GM19023 (cell line): Measurements from ENCODE around the gene PTGR3.

Source experiments
- ATAC-seq: cut with Tn5 transposase; IDR thresholded peaks from one replicate; pipeline ENCODE4 v1.9.1; 2021; ENCODE audit warnings: mild to moderate bottlenecking, moderate library complexity; ENCODE audit not compliant: unreplicated experiment

Gene PTGR3

DNA sequence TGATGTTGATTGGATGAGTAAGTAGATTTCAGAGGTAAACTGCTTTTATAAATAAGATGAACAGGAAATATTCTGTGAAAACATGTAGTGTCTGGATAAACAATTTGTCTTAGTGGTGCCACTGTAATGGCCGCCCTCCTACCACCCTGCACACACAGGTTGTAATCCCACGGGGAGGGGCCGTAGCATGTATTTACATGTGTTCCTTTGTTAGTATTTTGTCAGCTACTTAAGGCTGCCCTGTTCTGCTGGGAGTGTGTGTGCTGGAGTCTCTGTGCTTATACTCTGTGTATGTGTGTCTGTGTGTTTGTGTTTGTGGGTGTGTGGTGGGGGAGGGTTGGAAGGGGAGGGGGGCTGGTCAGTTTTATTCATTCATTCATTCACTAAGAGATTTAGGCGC lies 6.7 kb upstream of the PTGR3 start:
- no peak for ATAC-seq

DNA sequence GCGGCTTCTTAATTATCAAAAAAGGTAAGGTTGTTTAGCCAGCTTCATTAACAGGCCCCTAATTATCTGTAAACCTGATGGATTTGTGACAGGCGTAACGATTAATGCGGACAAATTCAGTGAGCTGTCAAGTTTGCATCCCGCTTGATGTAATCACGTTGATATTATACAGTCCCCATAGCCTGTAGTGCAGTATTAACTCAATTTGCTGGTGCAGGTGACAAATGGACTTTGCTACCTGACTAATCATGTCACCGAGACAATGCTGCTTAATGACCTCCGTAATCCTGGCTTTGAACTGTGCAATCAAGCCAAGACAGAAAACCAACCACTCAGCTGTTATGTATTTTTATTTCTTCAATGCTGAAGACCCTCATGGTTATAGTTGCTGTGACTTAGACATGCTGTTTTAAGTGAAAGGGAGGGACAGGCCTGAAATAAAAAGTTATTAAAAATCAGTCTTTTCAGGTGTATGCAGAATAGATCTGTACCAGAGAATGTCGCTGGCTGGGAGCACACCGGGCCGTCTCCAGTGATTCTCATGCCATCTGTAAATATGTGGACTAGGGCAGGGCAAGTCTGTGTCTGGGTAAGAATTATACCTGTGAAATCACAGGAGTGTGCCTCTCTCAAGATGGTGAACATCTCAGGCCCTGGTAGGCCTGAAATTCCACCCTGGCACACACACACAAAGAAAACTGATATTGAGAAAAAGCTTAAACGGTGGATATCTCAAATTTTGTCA lies 6.0 kb upstream of the PTGR3 start:
- no peak for ATAC-seq

DNA sequence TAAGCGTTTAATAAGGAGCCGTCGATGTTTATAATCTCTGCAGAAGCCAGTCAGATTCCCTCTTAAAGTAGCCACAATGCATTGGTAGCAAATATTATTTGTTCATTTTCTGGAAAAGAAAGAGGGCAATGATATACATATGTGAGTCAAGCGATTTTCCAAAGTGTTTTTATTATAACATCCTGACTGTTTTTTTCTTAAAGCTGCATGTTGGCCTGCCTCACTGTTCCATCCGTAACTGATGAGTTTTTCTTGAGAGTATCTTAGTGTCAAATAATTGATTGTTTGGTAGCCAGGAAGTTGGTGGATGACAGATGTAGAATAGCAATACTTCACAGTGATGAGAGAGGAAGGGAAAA lies 5.4 kb upstream of the PTGR3 start:
- no peak for ATAC-seq

DNA sequence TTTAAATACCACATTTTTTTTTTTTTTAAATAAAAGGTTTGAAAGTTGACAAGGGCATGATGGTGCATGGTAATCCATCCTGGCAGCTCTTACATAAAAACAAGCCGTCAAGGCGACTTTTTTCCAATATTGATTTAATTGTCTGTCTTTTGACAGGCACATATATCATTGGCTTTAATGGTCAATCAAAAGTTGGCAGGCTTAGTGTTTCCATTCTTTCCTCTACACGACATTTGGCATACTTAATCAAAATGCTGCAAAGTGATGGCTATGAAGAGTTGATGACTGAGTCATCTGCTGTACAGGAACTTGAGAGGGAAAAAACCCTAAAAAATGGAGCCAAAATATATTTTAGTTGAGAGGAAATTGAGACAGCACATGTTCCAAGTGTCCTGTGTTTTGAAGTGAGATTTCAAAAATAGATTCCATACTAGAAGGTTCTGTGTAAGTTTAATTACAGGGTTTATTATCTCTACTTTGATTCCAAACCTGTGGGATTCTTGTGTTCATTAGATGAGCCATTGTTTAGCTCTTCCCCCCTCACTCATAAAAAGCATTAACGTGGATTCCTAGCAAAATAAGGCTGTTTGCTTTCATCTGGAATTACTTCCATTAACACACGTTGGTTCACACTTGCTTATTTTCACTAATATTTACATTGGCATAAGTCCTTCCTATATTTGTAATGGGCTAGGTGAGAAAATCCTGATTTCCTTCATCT lies 4.8 kb upstream of the PTGR3 start:
- ATAC-seq, result no peak

DNA sequence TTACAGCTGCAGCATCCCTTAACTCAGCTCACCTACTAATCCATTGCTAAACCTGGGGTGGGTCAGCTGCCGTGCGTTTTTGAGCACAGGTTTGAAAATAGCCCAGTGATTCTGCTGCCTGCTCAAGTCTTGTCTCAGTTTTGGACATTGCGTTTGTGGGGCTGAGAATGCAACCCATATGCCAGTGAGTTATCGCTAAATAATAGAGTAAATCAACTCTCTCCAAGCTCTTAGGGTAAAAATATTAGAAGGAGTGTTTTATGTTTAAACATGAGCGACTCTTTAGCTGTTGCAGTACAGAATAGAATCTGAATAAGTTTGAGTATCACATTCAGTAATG lies 3.8 kb upstream of the PTGR3 start:
- ATAC-seq, result no peak

DNA sequence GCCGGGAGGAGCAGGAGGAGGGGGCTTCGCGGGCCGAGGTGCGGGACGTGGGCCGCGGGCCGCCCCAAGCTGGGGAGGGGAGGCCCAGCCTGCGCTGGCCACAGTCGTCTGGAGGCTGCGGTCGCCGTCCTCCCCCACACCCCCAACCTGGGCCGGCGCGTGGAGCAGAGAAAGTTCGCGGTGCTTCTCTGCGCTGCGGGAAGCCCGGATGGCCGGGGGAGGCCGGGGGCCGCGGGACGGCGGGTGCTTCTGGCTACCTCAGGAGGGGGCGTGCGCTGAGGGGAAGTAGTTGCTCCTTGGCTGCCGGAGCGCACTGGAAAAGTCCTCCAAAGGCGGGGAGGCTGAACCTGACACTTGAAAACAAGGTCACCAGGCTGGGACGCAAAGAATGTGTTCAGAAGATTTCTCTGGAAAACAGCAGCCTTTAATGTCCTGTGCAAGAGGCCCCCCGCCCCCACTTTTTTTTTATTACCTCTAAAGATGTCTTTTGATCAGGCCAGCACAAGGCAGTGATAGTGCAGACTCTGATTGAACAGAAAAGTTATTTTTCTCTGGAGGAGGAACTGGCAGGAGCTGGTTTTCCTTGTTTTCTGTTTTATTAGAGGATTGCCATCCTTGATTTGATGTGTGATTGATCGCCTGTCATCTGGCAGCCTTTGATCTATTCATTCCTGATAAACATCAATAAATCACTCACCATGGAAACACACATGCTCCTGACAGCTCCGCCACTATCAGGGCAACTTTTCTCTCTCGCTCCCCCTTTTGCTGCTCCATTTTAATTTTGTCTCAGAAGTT lies 3.2 kb upstream of the PTGR3 start:
- no peak for ATAC-seq

DNA sequence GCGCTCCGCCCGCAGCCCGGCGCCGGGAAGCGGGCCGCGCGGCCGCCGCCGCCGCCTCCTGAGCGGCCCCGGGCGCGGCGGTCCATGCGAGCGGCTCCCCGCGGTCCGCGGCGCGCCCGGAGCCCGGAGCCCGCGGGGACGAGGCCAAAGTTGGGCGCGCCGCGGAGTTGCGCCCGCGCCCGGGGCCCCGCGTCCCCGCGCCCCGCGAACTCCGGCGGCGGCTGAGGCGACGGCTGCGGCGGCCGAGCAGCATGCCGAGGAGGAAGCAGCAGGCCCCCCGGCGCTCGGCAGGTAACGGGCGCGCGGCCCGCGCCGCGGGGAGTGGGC lies 2.6 kb upstream of the PTGR3 start:
- no peak for ATAC-seq

DNA sequence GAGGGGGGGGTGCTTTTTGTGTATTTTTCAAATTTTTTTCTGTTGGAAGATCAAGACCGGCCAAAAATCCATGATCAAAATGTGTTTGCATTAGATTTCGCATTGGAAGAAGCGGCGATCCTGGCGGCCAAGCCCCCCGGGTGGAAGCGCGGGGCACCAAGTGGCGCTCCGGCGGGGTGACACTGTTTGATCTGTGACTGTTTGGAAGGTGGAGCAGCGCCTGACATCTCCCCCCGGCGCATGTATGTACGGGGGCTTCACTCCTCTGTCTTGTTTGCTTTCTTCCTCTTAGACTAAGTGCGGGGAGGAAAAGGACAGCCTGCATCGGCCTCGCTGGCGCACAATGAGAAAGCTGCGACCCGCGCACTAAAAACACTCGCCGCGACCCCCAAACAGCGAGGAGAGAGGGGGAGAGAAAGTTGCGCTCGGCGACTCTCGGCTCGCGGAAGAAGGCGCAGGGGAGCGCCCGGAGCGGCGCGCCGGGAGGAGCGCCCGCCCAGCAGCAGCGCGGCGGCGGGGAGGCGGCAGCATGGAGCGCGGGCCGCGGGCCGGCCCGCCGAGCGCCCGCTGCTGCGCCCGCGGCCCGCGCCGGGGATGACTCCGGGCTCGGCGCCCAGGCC lies 2.2 kb upstream of the PTGR3 start:
- no peak for ATAC-seq

DNA sequence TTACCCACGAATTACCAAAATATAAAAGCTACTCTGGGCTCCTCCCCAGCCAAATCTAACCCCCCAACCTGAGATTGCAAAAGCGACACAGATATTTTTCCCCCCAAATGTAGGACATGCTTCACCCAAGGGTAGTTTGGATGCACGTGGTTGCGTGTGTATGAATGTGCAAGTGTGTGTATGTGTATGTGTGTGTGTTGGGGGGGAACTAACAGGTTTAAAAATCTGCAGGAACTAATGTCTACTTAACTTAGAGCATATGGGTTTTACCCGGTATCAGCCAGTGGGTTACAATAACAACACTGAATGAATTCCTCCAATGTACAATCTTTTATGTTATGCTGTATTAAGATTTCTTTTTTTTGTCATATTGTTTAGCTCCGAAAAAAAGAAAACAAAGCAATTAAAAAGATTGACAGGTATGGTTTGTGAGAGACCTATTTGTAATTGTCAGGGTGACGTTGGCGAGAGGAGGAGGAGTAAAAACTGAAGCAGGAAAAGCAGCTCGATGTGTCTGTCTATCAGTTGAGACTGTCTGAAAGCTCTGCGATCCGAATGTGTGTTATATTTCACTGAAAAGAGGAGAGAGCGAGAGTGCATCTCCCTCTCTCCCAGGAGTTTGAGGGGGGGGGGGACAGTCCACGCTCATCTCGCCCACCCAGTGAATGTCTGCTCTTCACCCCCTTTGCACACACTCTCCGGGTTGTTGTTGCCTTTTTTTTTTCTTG lies 1.5 kb upstream of the PTGR3 start, which contains the start of gene TSHZ1:
TSS of gene TSHZ1 (plus strand) at position 524 of the 728 bp plus-strand sequence. CDS start 1,080 bp downstream, outside the sequence.
- ATAC-seq, result peak; percentile 21

DNA sequence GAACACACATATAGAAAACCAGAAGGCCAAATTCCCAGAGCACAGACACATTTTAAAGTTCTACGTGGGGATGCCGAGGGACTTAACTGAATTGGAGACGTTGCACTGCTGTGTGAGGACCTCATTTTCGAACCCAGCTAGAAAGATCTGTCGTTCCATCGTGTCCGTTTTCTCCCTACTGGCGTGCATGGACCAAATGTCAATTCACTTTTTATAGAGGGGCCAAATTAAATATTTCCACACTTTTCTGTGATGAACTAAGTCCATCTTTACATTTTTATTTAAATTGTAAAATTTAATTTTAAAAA lies 966 bp upstream of the PTGR3 start:
- ATAC-seq, result no peak

DNA sequence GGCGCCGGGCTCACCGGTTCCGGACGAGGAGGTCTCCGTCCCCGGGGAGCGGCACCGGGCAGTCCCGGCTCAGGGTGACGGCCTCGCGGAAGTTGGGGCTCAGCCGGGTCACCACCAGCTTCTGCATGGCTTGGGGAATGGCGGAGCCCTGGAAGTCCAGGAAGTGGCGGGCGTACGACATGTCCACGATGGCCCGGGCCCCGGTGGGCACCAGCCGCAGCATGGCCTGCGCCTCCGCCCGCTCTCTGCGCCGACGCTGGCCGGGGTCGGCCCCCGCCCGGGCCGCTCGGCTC lies 157 bp downstream of the PTGR3 start:
- peak; percentile 22 for ATAC-seq

DNA sequence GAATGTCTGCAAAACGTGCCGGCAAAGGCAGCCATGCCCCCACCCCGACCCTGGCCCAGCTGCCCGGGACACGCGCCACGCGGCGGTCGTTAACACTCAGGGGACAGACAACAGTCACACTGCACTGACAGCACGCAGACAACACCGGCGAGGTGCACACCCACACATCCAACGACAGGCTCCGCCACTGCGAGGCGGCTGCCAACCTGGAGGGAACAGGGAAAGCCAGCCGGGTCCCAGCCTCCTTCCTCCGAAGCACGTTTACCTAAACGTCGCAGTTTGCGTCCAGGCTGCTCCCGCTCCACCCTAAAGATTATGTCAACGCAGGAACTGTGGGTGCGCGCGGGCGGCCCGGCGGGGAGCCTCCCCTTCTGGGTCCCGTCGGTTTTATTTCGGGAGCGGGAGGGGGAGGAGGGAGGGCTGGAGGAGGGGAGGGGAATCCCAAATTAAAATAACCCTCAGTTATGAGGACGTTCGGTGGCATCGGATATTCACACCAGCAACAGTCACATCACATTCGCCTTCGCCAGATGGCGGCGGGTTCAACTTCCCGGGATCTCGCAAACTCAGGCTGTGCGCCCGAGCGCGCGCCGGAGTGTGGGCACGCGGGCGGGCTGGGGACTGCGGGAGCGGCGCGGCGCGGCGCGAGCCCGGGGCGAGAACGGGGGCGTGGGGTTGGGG lies 644 bp downstream of the PTGR3 start:
- peak; percentile 7 for ATAC-seq

DNA sequence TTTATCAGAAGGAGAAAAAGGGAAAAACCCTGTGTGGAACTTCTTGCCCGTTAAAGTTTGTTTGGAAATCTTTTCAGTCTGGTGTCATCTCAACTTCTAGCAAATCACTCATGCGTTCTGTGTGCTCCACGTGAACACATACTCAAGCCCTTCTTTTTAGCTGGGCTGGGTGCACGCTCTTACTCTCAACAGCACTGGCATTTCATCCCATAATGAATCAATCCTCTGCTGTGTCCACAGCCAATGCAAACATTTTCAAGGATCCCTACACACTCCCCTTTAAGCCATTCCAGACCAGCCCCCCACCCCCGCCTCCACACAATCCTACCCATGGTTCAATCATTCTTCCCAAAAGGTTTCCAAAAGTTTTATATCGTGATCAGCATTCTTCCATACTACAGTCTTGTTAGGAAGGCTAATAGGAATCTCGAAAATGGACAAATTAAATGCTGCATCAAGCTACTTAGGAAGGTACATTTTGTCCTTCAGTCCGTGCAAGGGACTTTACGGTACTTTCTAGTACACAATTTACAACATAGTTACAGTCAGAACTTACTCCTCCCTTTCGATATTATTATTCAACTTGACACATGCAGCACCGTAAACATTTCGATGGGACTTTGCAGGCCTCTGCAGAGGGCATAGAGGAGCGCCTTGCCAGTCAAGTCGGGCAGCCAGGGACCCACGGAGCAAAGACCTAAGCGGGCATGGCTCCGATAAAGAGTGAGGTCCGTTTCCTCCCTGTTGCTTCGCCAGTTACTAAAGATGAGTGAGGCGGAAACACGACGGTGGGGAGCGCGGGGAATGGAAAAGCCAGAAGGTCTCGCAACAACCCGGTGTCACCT lies 1.4 kb downstream of the PTGR3 start:
- ATAC-seq, result no peak

DNA sequence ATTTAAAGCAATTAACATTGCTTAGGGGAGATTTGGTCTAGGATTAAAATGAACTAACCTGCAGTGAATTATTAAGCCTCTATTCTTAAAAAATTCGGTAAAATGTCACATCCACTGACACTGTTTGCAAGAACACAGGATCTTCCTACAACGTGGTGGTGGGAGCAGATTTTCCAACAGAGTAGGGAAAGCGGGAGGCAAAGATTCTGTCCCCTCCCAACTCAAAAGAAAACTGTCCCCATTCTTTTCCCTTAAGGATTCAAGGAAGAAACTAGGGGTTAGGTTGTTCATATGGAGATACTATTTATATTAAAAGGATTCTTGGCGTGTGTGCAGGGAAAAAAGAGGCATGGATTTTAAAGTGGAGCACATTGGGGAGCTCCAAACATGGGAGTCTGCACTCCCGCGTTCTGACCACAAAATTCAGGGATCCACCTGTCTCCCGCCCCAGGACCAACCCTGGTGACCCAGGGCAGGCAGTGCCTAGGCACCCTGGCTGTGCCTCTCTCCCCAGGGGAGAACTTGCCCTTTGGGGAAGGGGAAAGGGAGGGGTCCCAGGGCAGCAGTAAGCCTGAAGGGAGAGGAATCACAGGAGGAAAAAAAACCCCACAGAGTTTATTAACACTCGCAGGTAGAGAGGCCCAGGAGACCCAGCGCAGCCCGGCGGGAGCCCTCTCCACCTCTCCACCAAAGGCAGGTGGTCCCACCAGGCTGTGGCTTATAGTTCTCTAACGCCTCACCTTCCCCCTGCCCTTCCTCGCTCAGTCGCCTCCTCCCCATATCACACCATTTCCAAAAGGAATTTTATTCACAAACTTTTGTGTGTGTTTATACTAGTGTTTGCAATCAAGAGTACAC lies 2.3 kb downstream of the PTGR3 start:
- ATAC-seq, result no peak

DNA sequence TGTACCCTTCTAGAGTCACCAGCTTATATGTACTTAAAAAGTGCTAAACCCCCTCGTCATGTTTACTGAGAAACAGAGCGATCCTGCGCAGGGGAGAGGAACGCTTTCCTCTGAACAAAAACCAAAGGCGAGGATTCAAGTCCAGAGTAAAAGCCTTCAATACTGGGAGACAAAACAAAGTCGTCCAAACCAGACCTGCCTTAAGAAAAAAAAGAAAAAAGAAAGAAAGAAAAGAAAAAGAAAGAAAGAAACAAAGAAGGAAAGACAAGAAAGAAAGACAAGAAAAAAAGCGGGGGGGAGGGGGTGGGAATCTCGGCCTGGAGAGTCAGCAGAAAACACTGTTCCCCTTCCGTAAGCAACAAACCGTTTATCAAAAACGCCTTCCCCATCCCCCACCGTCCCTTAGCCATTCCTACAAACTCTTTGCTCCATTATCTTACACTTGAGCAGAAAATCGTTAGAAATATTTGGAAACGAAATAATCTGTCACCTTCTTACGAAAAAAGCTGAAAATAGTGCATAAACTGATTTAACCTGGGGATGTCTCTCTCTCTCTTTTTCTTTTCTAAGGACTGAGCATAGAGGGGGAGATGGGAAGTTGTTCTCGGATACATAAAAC lies 3.3 kb downstream of the PTGR3 start:
- ATAC-seq, result no peak

DNA sequence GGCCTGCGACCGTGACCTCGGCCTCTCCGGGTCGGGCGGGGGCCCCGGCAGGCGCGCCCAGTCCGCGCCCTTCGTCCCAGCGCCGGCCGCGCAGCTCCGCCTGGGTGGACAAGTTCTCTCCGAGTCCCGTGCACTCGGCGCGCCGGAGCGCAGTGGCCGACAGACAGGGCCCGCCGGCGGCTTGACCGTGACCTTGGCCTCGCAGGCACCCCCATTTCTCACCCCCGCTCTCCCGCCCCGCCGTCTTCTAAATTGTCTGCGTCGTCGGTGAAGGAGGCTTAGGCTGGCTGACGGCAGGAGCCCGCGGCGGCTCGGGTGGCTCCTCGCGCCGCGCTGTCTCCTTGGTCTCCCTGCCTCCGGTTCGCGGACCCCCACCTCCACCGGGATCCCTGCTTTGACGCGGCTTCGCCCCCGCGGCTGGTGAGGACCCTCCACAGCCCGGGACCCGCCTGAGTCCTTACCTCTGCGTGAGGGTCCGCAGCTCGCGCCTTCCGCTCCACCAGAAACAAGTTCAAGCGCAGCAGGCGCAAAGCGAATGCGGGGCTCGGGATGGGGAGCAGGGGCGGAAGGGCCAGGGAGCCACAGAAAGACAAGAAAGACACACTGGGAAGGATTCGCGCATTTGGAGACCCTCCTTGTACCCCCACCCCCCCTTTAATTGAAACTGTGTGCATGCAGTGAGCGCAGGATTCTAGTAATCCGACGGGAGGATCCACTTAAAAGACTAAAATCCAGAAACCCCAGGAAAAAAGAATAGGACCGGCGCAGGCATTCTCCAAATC lies 4.0 kb downstream of the PTGR3 start:
- ATAC-seq, result no peak

DNA sequence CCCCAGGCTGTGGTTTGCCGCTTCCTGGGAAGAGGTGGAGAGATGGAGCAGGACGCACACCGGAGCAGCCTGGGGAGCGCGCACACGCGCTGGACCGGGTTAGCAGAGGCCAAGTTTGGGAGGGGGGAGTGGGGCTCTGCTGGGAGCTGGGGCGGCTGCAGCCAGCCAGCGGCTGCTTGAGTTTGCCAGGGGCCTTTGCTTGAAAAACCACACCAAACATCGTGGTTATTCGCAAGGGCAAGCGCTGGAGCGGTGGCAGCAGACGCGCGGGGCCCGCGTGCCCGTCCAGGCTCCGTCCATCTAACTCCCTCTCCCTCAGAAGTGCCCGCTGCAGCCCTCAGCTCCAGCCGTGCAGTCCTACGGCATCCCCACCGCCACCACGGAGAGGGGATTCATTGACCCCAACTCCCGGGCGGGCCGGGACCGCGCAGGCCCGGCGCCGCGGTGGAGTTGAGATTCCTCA lies 4.6 kb downstream of the PTGR3 start:
- no peak for ATAC-seq
